WTC11 (cell line): ENCODE measurements around the gene RELCH.

ENCODE experiments used
- CTCF ChIP-seq: fragments of 200-600 bp; IDR thresholded peaks from 2 replicates; pipeline ENCODE4 v1.8.0; 2022; ENCODE audit warnings: antibody characterized with exemption
- ESRRA ChIP-seq: sonication (generic); formaldehyde crosslinking; IDR thresholded peaks from 2 replicates; pipeline ENCODE4 v1.8.1; 2022; ENCODE audit warnings: mild to moderate bottlenecking, missing genetic modification reagents, borderline replicate concordance
- NFYB ChIP-seq: sonication (generic); formaldehyde crosslinking; conservative IDR thresholded peaks from 2 replicates; pipeline ENCODE4 v1.8.0; 2022; ENCODE audit warnings: low read depth, missing genetic modification reagents
- SMAD3 ChIP-seq: sonication (generic); formaldehyde crosslinking; IDR thresholded peaks from 2 replicates; pipeline ENCODE4 v1.8.0; 2022; ENCODE audit warnings: missing genetic modification reagents, mild to moderate bottlenecking, borderline replicate concordance
- ZNF281 ChIP-seq: sonication (generic); formaldehyde crosslinking; IDR thresholded peaks from 2 replicates; pipeline ENCODE4 v1.8.0; 2023; ENCODE audit warnings: mild to moderate bottlenecking, missing genetic modification reagents

GRCh38 chr18:62346333-62347088 is 159.5 kb downstream of the RELCH start:
- TF ChIP-seq NFYB (CRISPR knock-in tag) (no peak), CTCF (no peak), ZNF281 (CRISPR knock-in tag) (no peak), SMAD3 (CRISPR knock-in tag) (no peak), ESRRA (CRISPR knock-in tag) (no peak)
